GM12872 (cell line): ENCODE measurements around the gene HMGXB3.

Source experiments
- CTCF ChIP-seq: IDR thresholded peaks from 3 replicates; pipeline ENCODE4 v1.5.1; 2011; ENCODE audit warnings: low read depth, mild to moderate bottlenecking, low read length, moderate library complexity; ENCODE audit not compliant: insufficient read depth

The HMGXB3 gene

DNA sequence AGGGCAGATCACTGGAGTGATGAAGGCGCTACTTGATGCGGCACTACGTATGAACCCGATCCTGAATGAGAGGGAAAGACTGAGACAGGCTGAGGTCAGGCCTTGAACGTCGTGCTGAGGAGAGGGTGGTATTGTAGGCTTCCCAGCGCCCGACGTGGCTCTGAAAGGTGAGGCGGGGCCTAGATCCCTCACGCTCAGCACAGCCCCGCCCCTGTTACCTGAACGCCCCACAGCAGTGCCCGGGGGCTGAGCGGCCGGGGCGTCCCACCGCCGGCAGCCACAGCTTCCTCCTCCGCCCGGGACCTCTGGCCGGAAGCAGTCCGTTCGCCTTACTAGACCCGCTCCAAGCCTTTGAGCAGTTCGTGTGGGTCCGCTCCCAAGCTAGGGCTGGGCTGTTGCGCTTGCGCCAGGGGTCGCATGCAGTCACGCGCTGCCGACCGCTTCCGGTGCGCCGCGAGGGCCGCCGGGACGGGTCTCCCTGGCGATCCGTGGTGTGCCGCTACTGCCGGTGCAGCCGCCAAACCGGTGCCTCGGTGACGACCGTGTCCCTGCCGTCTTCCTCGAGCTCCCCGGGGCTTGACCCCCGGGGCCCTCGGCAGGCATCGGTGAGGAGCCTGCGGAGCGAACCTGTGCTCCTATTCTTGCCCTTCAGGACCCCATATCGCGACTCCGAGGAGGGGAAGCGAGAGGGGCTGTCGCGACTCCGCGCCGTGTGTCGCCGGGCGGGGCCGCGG lies at the start of gene HMGXB3, which contains the start of gene TIGD6:
Gene HMGXB3, plus strand, starts transcription at position 484 of the 734 bp plus-strand sequence. CDS start 4,114 bp downstream, outside the sequence.
Gene TIGD6, minus strand, starts transcription at position 399 of the 734 bp plus-strand sequence. CDS start 4,306 bp downstream, outside the sequence.
- 0 out of 3 replicates have a peak, but pooled peaks have one; percentile 3 for TF ChIP-seq CTCF

- no peak for TF ChIP-seq CTCF
Measured at GRCh38 chr5:149951138-149951749, 49.3 kb upstream of the HMGXB3 start.

GRCh38 chr5:149953436-149954121 lies 47.0 kb upstream of the HMGXB3 start:
- no peak for TF ChIP-seq CTCF

GRCh38 chr5:149954798-149955197 lies 45.7 kb upstream of the HMGXB3 start:
- no peak for TF ChIP-seq CTCF

DNA sequence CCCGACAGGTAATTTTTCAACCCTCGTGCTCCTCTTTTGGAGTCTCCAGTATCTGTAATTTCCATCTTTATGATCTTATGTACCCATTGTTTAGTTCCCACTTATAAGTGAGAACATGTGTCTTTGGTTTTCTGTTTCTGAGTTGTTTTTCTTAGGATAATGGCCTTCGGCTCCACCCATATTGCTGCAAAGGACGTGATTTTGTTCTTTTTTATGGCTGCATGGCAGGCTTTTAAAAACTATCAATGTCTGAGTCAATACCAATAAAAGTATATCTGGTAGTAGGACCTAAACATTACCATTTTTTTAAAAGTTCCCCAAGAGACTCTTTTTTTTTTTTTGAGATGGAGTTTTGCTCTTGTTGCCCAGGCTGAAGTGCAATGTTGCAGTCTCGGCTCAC lies 43.9 kb upstream of the HMGXB3 start:
- no peak for TF ChIP-seq CTCF

DNA sequence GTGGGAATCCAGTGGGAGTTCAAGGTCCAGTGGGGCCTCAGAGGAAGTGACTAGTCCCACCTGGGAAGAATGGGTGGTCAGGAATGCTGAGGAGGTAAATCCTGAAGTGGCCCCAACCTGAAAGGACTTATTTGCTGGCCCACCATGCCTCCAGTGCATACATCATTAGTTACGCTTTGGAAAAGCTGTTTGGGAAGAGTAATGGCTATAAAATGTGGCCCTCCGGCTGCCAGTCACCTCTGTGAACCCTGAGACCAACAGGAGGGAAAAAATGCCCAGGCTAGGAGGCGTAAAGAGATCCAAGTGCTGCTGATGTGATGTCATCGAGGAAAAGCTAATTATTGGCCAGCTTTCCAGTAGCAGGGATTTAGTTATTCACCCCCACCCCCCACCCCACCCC lies 42.7 kb upstream of the HMGXB3 start:
- TF ChIP-seq CTCF, result no peak
